GM18526 (cell line): ENCODE data around the gene LAIR1.

Experiments used
- POLR2A ChIP-seq: IDR thresholded peaks from 3 replicates; pipeline ENCODE4 v1.6.1; 2011; ENCODE audit not compliant: insufficient read length; ENCODE audit errors: extremely low read depth

The LAIR1 gene

GRCh38 chr19:54351474-54351873 is 13.3 kb downstream of the LAIR1 start:
- no peak for TF ChIP-seq POLR2A

GRCh38 chr19:54345938-54346386 is 18.8 kb downstream of the LAIR1 start:
- no peak for TF ChIP-seq POLR2A

- TF ChIP-seq POLR2A, result no peak
These were observed 20.9 kb downstream of the LAIR1 start for GRCh38 chr19:54343868-54344267.

DNA sequence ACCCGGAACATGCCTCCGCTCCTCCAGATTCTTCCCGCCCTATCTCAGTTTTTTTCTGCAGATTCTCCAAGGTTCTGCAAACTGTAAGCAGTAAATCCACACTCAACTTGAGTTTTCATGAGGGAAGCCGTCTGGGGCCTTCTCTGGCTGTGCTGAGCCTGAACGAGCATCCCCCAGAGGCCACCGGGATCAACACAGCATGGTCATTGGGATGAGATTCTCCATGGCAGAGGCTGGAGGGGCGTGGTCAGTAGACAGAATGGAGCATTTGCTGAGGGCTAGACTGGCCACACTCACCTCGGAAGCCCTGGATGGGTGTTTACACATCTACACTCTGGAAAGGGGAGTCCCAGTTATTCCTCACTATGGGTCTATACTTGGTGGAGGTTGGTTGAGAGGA is 23.4 kb downstream of the LAIR1 start:
- TF ChIP-seq POLR2A, result no peak

DNA sequence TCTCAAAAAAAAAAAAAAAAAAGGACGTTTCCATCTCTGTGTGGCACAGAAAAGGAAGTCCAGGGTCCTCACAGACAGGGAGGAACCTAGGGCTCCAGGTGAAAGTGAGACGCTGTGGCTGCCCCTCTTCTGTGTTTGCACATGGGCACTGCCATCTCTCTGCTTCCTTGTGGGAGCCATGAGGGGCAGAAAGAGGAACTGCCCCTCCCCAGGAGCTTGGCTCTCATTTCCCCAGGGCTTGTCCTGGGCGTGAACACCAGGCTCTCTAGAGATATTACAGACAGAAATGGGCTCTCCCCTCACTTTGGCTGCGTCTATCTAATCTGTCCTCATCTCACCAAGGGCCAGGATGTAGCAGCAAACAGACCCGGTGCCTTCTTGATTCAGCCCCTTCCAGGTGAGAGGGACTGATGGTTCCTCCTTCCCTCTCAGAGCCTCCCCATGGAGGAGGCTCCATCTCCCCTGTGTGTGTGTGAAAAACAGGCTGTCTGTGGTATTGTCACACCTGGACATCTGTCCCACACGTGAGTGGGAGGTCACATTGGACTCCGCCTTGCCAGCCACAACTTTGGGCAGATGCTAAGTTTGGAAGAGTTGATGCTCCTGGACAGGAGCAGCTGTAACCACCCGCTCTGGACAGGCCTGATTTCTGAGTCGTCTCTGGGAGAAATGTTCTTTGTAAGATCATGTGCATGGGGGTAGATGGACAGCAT is 24.9 kb downstream of the LAIR1 start:
- TF ChIP-seq POLR2A, result no peak

GRCh38 chr19:54338521-54338920 is 26.2 kb downstream of the LAIR1 start:
- TF ChIP-seq POLR2A, result no peak

DNA sequence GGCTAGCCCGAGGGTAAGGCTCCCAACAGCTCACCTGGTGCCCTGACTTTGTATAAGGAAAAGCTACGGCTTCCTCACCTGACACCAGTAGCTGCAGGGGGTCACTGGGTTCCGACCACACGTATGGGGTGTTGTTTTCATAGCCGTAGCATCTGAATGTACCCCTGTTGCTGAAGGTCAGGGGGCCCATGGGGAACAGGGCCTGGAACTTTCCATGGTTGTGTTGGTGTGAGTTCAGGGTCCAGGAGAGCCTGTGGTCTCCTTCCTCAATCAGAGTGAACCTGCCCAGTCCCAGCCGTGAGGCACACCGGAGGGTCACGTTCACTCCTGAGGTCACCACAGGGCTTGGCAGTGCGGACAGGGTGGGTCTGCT is 26.9 kb downstream of the LAIR1 start:
- TF ChIP-seq POLR2A, result no peak

GRCh38 chr19:54336893-54337857 is 27.6 kb downstream of the LAIR1 start:
- TF ChIP-seq POLR2A, result no peak

GRCh38 chr19:54335979-54336892 is 28.5 kb downstream of the LAIR1 start:
- TF ChIP-seq POLR2A, result no peak

GRCh38 chr19:54335164-54335563 is 29.6 kb downstream of the LAIR1 start:
- TF ChIP-seq POLR2A, result no peak

DNA sequence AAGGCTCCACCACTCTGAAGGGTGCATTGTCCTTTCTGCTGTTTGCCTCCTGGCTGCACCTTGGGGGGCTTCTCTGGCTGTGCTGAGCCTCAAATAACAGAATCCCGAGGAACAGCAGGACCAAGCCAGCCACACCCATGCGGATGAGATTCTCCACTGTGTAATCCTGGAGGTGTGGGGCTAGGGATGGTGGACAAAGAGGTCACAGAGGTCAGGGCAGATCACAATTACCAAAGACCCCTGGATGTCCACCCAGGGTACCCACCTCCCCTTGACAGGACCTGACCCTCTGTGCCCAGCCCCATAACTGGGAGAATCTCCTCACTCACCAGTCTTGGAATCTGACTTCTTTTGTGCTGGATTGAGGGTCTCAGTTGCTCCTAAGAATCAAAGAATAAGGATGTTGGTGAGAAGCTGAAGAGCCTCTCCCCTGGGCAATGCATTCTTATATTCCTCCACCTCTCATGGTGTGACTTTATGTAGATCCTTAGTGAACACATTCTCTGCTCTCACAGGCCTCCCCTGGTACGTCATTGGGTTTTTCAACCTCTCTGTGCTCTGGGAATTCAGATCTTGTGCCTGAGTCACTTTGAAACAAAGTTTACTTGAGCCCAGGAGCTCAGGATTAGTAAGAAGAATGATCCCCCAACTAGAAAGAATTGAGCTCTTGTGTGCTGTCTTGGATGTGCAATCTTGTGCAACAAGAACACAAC is 31.0 kb downstream of the LAIR1 start:
- no peak for TF ChIP-seq POLR2A

DNA sequence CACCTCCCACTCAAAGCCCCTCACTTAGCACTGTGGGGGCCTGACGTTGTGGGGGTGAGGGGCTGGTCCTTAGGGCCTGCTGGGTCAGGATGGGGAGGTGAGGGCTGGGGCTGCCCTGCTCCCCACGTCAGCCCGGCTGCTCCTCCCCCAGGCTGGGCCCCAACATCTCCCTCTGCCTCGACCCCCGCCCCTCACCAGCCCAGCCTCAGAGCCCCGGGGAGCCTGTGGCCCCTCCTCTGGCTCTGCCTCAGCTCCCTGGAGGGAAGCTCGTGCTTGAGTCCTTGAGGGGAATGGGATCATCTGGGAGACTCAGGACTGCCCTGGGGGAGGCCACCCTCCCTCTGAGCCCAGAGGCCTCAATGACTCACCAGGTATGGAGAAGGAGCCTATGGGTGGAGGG is 32.6 kb downstream of the LAIR1 start:
- TF ChIP-seq POLR2A, result no peak

DNA sequence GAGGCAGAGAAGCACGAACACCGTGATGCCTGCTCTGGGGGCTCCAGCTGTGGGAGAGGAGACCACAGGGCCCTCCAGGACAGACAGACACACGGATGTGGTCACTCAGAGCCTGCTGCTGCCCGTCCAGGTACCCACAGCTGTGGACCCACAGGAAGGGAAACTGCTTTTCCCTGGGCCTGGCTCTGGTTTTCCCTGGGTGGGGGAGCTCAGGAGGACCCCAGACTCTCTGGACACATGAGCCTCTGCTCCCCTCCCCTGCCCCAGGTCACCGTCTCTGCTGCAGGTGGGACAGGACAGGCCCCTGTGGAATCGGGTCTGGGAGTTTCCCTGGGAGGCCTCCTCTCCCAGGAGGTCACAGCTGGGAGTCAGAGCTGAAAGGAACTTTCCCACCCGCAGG is 33.1 kb downstream of the LAIR1 start:
- TF ChIP-seq POLR2A, result no peak

DNA sequence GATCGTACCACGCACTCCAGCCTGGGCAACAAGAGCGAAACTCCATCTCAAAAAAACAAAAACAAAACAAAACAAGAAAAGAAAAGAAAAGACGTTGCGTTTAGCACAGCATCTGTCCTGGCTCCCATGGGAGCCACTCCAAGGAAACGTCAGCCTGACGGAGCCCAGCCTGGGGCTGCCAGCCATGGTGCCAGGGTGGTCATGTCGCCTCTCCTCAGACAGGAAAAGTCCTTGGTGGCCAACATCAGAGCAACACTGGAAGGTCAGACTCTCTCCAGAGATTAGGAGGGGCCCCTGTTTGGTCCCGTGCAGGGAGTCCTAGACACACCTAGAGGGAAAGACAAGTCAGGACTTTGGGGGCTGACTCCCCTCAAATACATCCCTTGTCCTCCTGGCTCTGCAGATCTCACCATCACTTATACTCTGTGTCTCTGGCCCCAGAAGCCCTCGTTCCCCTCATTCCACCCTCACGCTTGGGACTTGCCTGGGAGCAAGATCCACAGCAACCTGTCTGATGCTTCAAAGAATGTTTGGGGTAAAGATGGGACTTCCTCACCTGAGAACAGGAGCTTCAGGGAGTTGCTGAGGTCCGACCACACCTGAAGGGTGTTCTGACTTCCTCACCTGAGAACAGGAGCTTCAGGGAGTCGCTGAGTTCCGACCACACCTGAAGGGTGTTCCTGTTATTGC is 35.1 kb downstream of the LAIR1 start:
- no peak for TF ChIP-seq POLR2A
